Measurements from ENCODE around the gene KIF16B.
"Not testable (repeated sequence)": the region's sequence is repeated elsewhere in the genome, so short reads cannot be mapped to it uniquely, and the experiment has no call there.

The KIF16B gene

GRCh38 chr20:16290358-16290757 lies 282.9 kb downstream of the KIF16B start:
- DNase-seq (ENCODE audit: low spot score) = no peak

- DNase-seq (ENCODE audit: low spot score) = no peak
These were observed 285.5 kb downstream of the KIF16B start for GRCh38 chr20:16287776-16288175.

- DNase-seq (ENCODE audit: low spot score) = no peak
These were observed 286.6 kb downstream of the KIF16B start for GRCh38 chr20:16286601-16287000.

GRCh38 chr20:16284385-16285100 lies 288.7 kb downstream of the KIF16B start:
- no peak for DNase-seq (ENCODE audit: low spot score)

- no peak for DNase-seq (ENCODE audit: low spot score)
These were observed 289.3 kb downstream of the KIF16B start for GRCh38 chr20:16283978-16284377.

- no peak for DNase-seq (ENCODE audit: low spot score)
These were observed 289.9 kb downstream of the KIF16B start for GRCh38 chr20:16283307-16283706.

GRCh38 chr20:16280219-16280618 lies 293.0 kb downstream of the KIF16B start:
- DNase-seq (ENCODE audit: low spot score) = no peak

GRCh38 chr20:16279320-16279719 lies 293.9 kb downstream of the KIF16B start:
- no peak for DNase-seq (ENCODE audit: low spot score)

GRCh38 chr20:16273812-16274555 lies 299.3 kb downstream of the KIF16B start:
- DNase-seq (ENCODE audit: low spot score) = no peak

GRCh38 chr20:16272780-16273360 lies 300.4 kb downstream of the KIF16B start:
- DNase-seq (ENCODE audit: low spot score) = no peak

- DNase-seq (ENCODE audit: low spot score) = no peak
These were observed 301.8 kb downstream of the KIF16B start for GRCh38 chr20:16271450-16271849.

GRCh38 chr20:16270989-16271388 lies 302.3 kb downstream of the KIF16B start:
- no peak for DNase-seq (ENCODE audit: low spot score)

- DNase-seq (ENCODE audit: low spot score) = no peak
These were observed 302.8 kb downstream of the KIF16B start for GRCh38 chr20:16270314-16270931.

- no peak for DNase-seq (ENCODE audit: low spot score)
These were observed 305.7 kb downstream of the KIF16B start for GRCh38 chr20:16267526-16267925.

GRCh38 chr20:16265334-16265733 lies 307.9 kb downstream of the KIF16B start:
- DNase-seq (ENCODE audit: low spot score) = no peak

- peak; percentile 60 for DNase-seq (ENCODE audit: low spot score)
These were observed 309.7 kb downstream of the KIF16B start for GRCh38 chr20:16263582-16263981.

- no peak for DNase-seq (ENCODE audit: low spot score)
These were observed 310.7 kb downstream of the KIF16B start for GRCh38 chr20:16262594-16262993.

- DNase-seq (ENCODE audit: low spot score) = no peak
These were observed 311.4 kb downstream of the KIF16B start for GRCh38 chr20:16261733-16262273.

- DNase-seq (ENCODE audit: low spot score) = no peak
These were observed 312.3 kb downstream of the KIF16B start for GRCh38 chr20:16260911-16261310.

GRCh38 chr20:16260133-16260532 lies 313.1 kb downstream of the KIF16B start:
- not testable (repeated sequence) for DNase-seq (ENCODE audit: low spot score)

GRCh38 chr20:16258766-16259165 lies 314.5 kb downstream of the KIF16B start:
- no peak for DNase-seq (ENCODE audit: low spot score)

GRCh38 chr20:16257813-16258430 lies 315.3 kb downstream of the KIF16B start:
- DNase-seq (ENCODE audit: low spot score) = no peak

Data from left forelimb (tissue), 1 donor.